ENCODE data around the gene ADD1. TPM values are rescaled to one million over a fixed set of nuclear protein-coding genes. Genes with fewer than 3 reads are reported as not detected.

Gene ADD1
- total and polyA plus RNA-seq, 7 experiments from 2014 or later, result 152 to 300 (median 260) TPM

GRCh38 chr4:2925496-2925895, 81.9 kb downstream of the ADD1 start:
- no peaks in the 10 kb centered on the region for H3K27me3 Mint-ChIP-seq
- H3K4me3 Mint-ChIP-seq, result no peak overlapping the region
- Histone ChIP-seq H3K4me3 (ENCODE audit: low read length) (no peak overlapping the region), H3K36me3 (ENCODE audit: control insufficient read depth in 2 of 3, insufficient read depth in 3 of 3, low read length in 3 of 3) (peaks cover 4 to 73% (median 28%) of the 10 kb centered on the region in 3 experiments), H3K4me1 (ENCODE audit: control insufficient read depth in 2 of 2, insufficient read depth in 2 of 2, low read length in 2 of 2) (peaks cover 14 to 19% of the 10 kb centered on the region in 2 donors), H3K27me3 (ENCODE audit: control insufficient read depth in 2 of 2, insufficient read depth in 2 of 2, low read length in 2 of 2) (no peaks in the 10 kb centered on the region), H3K9me3 (ENCODE audit: control insufficient read depth in 2 of 3, low read length in 3 of 3) (no peaks in the 10 kb centered on the region), H3K27ac (ENCODE audit: low read depth, low read length) (no peak overlapping the region)
- no peak for DNase-seq
- no peak for ATAC-seq
- peaks cover 4 to 49% (median 14%) of the 10 kb centered on the region in 5 donors for H3K36me3 Mint-ChIP-seq
- H3K4me1 Mint-ChIP-seq, result peaks cover 24 to 34% (median 30%) of the 10 kb centered on the region in 7 donors
- H3K27ac Mint-ChIP-seq, result no peak overlapping the region
- POLR2A ChIA-PET, result no interaction called here
- CTCF ChIA-PET, result no interaction called here
- intact Hi-C loops (cut with micrococcal nuclease), result no loop called here
- peaks cover 0 to 4% (median 0%) of the 10 kb centered on the region in 11 donors for H3K9me3 Mint-ChIP-seq

- H3K27me3 Mint-ChIP-seq, result no peaks in the 10 kb centered on the region
- DNase-seq (no peak), ATAC-seq (no peak)
- no peaks in the 10 kb centered on the region for H3K27me3 ChIP-seq (ENCODE audit: control insufficient read depth in 2 of 2, insufficient read depth in 2 of 2, low read length in 2 of 2)
- peaks cover 4 to 44% (median 12%) of the 10 kb centered on the region in 5 donors for H3K36me3 Mint-ChIP-seq
- peaks cover 19 to 30% (median 25%) of the 10 kb centered on the region in 7 donors for H3K4me1 Mint-ChIP-seq
- H3K27ac ChIP-seq (ENCODE audit: low read depth, low read length), result no peak overlapping the region
- peaks cover 4 to 80% (median 28%) of the 10 kb centered on the region in 3 experiments for H3K36me3 ChIP-seq (ENCODE audit: control insufficient read depth in 2 of 3, insufficient read depth in 3 of 3, low read length in 3 of 3)
- no peaks in the 10 kb centered on the region for H3K9me3 ChIP-seq (ENCODE audit: control insufficient read depth in 2 of 3, low read length in 3 of 3)
- peaks cover 14 to 19% of the 10 kb centered on the region in 2 donors for H3K4me1 ChIP-seq (ENCODE audit: control insufficient read depth in 2 of 2, insufficient read depth in 2 of 2, low read length in 2 of 2)
- peak overlapping the region in 4 of 9 donors; percentile 13 to 52 (median 46) for H3K27ac Mint-ChIP-seq
- H3K4me3 Mint-ChIP-seq, result no peak overlapping the region
- no peak overlapping the region for H3K4me3 ChIP-seq (ENCODE audit: low read length)
- CTCF ChIA-PET, result no interaction called here
- H3K9me3 Mint-ChIP-seq, result no peaks in the 10 kb centered on the region
- intact Hi-C loops (cut with micrococcal nuclease), result no loop called here
- POLR2A ChIA-PET, result no interaction called here
Measured at GRCh38 chr4:2925931-2926860, 82.6 kb downstream of the ADD1 start.

GRCh38 chr4:2927016-2927695, 83.5 kb downstream of the ADD1 start:
- Mint-ChIP-seq H3K4me1 (peaks cover 14 to 28% (median 23%) of the 10 kb centered on the region in 7 donors), H3K9me3 (no peaks in the 10 kb centered on the region), H3K4me3 (no peak overlapping the region), H3K27me3 (no peaks in the 10 kb centered on the region), H3K36me3 (peaks cover 3 to 35% (median 11%) of the 10 kb centered on the region in 5 donors), H3K27ac (peak overlapping the region in 2 of 9 donors; percentile 42 to 59)
- DNase-seq (no peak), ATAC-seq (no peak)
- Histone ChIP-seq H3K27ac (ENCODE audit: low read depth, low read length) (no peak overlapping the region), H3K4me3 (ENCODE audit: low read length) (no peak overlapping the region), H3K9me3 (ENCODE audit: control insufficient read depth in 2 of 3, low read length in 3 of 3) (no peaks in the 10 kb centered on the region), H3K27me3 (ENCODE audit: control insufficient read depth in 2 of 2, insufficient read depth in 2 of 2, low read length in 2 of 2) (no peaks in the 10 kb centered on the region), H3K4me1 (ENCODE audit: control insufficient read depth in 2 of 2, insufficient read depth in 2 of 2, low read length in 2 of 2) (peaks cover 21 to 25% of the 10 kb centered on the region in 2 donors), H3K36me3 (ENCODE audit: control insufficient read depth in 2 of 3, insufficient read depth in 3 of 3, low read length in 3 of 3) (peaks cover 4 to 82% (median 28%) of the 10 kb centered on the region in 3 experiments)
- ChIA-PET CTCF (no interaction called here), POLR2A (no interaction called here)
- intact Hi-C loops (cut with micrococcal nuclease), result no loop called here

GRCh38 chr4:2927696-2928075, 84.0 kb downstream of the ADD1 start:
- H3K36me3 Mint-ChIP-seq, result peaks cover 0 to 32% (median 11%) of the 10 kb centered on the region in 5 donors
- CTCF ChIA-PET, result no interaction called here
- H3K27me3 Mint-ChIP-seq, result no peaks in the 10 kb centered on the region
- POLR2A ChIA-PET, result no interaction called here
- Histone ChIP-seq H3K27ac (ENCODE audit: low read depth, low read length) (no peak overlapping the region), H3K27me3 (ENCODE audit: control insufficient read depth in 2 of 2, insufficient read depth in 2 of 2, low read length in 2 of 2) (no peaks in the 10 kb centered on the region), H3K36me3 (ENCODE audit: control insufficient read depth in 2 of 3, insufficient read depth in 3 of 3, low read length in 3 of 3) (peaks cover 4 to 82% (median 28%) of the 10 kb centered on the region in 3 experiments), H3K4me3 (ENCODE audit: low read length) (no peak overlapping the region), H3K9me3 (ENCODE audit: control insufficient read depth in 2 of 3, low read length in 3 of 3) (no peaks in the 10 kb centered on the region), H3K4me1 (ENCODE audit: control insufficient read depth in 2 of 2, insufficient read depth in 2 of 2, low read length in 2 of 2) (peaks cover 22 to 25% of the 10 kb centered on the region in 2 donors)
- intact Hi-C loops (cut with micrococcal nuclease), result no loop called here
- no peak for DNase-seq
- no peak overlapping the region for H3K4me3 Mint-ChIP-seq
- H3K4me1 Mint-ChIP-seq, result peaks cover 12 to 25% (median 20%) of the 10 kb centered on the region in 7 donors
- ATAC-seq, result no peak
- peak overlapping the region in 3 of 9 donors; percentile 18 to 50 (median 42) for H3K27ac Mint-ChIP-seq
- H3K9me3 Mint-ChIP-seq, result no peaks in the 10 kb centered on the region

GRCh38 chr4:2928242-2929176, 84.9 kb downstream of the ADD1 start:
- Histone ChIP-seq H3K9me3 (ENCODE audit: control insufficient read depth in 2 of 3, low read length in 3 of 3) (no peaks in the 10 kb centered on the region), H3K4me1 (ENCODE audit: control insufficient read depth in 2 of 2, insufficient read depth in 2 of 2, low read length in 2 of 2) (peaks cover 22 to 26% of the 10 kb centered on the region in 2 donors), H3K27ac (ENCODE audit: low read depth, low read length) (peak overlapping the region; percentile 3), H3K4me3 (ENCODE audit: low read length) (no peak overlapping the region), H3K27me3 (ENCODE audit: control insufficient read depth in 2 of 2, insufficient read depth in 2 of 2, low read length in 2 of 2) (no peaks in the 10 kb centered on the region), H3K36me3 (ENCODE audit: control insufficient read depth in 2 of 3, insufficient read depth in 3 of 3, low read length in 3 of 3) (peaks cover 4 to 76% (median 28%) of the 10 kb centered on the region in 3 experiments)
- ChIA-PET CTCF (interaction anchor here (0.6 kb wide), 1 partner anchor 70 kb away, joined by 3 read pairs; no protein-coding TSS in a partner anchor), POLR2A (no interaction called here)
- Mint-ChIP-seq H3K27me3 (no peaks in the 10 kb centered on the region), H3K27ac (peak overlapping the region in 6 of 9 donors; percentile 2 to 52 (median 42)), H3K36me3 (peaks cover 0 to 29% (median 11%) of the 10 kb centered on the region in 5 donors), H3K9me3 (peaks cover 0 to 2% (median 0%) of the 10 kb centered on the region in 11 donors), H3K4me1 (peaks cover 14 to 24% (median 19%) of the 10 kb centered on the region in 7 donors), H3K4me3 (no peak overlapping the region)
- ATAC-seq, result no peak
- no peak for DNase-seq
- intact Hi-C loops (cut with micrococcal nuclease), result no loop called here

GRCh38 chr4:2929469-2929868, 85.8 kb downstream of the ADD1 start:
- Histone ChIP-seq H3K36me3 (ENCODE audit: control insufficient read depth in 2 of 3, insufficient read depth in 3 of 3, low read length in 3 of 3) (peaks cover 4 to 67% (median 23%) of the 10 kb centered on the region in 3 experiments), H3K9me3 (ENCODE audit: control insufficient read depth in 2 of 3, low read length in 3 of 3) (no peaks in the 10 kb centered on the region), H3K4me1 (ENCODE audit: control insufficient read depth in 2 of 2, insufficient read depth in 2 of 2, low read length in 2 of 2) (peaks cover 25 to 26% of the 10 kb centered on the region in 2 donors), H3K4me3 (ENCODE audit: low read length) (no peak overlapping the region), H3K27ac (ENCODE audit: low read depth, low read length) (peak overlapping the region; percentile 3), H3K27me3 (ENCODE audit: control insufficient read depth in 2 of 2, insufficient read depth in 2 of 2, low read length in 2 of 2) (no peaks in the 10 kb centered on the region)
- ChIA-PET CTCF (no interaction called here), POLR2A (no interaction called here)
- peaks cover 0 to 24% (median 11%) of the 10 kb centered on the region in 5 donors for H3K36me3 Mint-ChIP-seq
- ATAC-seq, result no peak
- H3K27ac Mint-ChIP-seq, result peak overlapping the region in 5 of 9 donors; percentile 9 to 67 (median 41)
- DNase-seq, result no peak
- peaks cover 10 to 19% (median 17%) of the 10 kb centered on the region in 7 donors for H3K4me1 Mint-ChIP-seq
- no peak overlapping the region for H3K4me3 Mint-ChIP-seq
- intact Hi-C loops (cut with micrococcal nuclease), result no loop called here
- no peaks in the 10 kb centered on the region for H3K27me3 Mint-ChIP-seq
- peaks cover 0 to 2% (median 0%) of the 10 kb centered on the region in 11 donors for H3K9me3 Mint-ChIP-seq
